Fibroblast of mammary gland (primary cell): Measurements from ENCODE around the gene GNPDA1.
A peak's percentile ranks its signal among the peaks of the same experiment; 100 is the strongest.

ENCODE experiments used
- DNase-seq: peaks from one replicate; pipeline ENCODE4 v3.0.0-alpha.2; 2010; ENCODE audit warnings: low read depth
- H3K4me3 ChIP-seq: 2 replicates; pipeline ENCODE4 v1.5.1; 2011; ENCODE audit warnings: low read depth, mild to moderate bottlenecking, low read length, moderate library complexity; ENCODE audit not compliant: control insufficient read depth
- CTCF ChIP-seq: conservative IDR thresholded peaks from 2 replicates; pipeline ENCODE4 v1.5.1; 2011; ENCODE audit warnings: low read depth, low read length, inconsistent platforms; ENCODE audit not compliant: control insufficient read depth, insufficient read depth

Gene GNPDA1

GRCh38 chr5:142011572-142012185 lies 1.1 kb downstream of the GNPDA1 start:
- DNase-seq: no peak
- H3K4me3 ChIP-seq: peak overlapping the region; percentile 90
- no peak for TF ChIP-seq CTCF

- H3K4me3 ChIP-seq: no peak overlapping the region
- DNase-seq: no peak
- TF ChIP-seq CTCF: no peak
These were observed 2.9 kb downstream of the GNPDA1 start for GRCh38 chr5:142009886-142010285.

GRCh38 chr5:142008813-142009212 lies 4.0 kb downstream of the GNPDA1 start:
- no peak for TF ChIP-seq CTCF
- no peak for DNase-seq

GRCh38 chr5:142007237-142007544 lies 5.6 kb downstream of the GNPDA1 start:
- TF ChIP-seq CTCF: no peak
- H3K4me3 ChIP-seq: no peak overlapping the region
- DNase-seq: no peak

More at GRCh38 chr5:142008813-142009212, 4.0 kb downstream of the GNPDA1 start:
- H3K4me3 ChIP-seq: no peak overlapping the region

GRCh38 chr5:142006363-142007236 lies 6.2 kb downstream of the GNPDA1 start:
- no peak for DNase-seq
- TF ChIP-seq CTCF: no peak
- H3K4me3 ChIP-seq: no peak overlapping the region

- no peak overlapping the region for H3K4me3 ChIP-seq
- no peak for DNase-seq
- TF ChIP-seq CTCF: no peak
These were observed 9.5 kb downstream of the GNPDA1 start for GRCh38 chr5:142003266-142003800.
